ENCODE measurements around the gene PAM16. TPM values are rescaled to one million over a fixed set of nuclear protein-coding genes. Genes with fewer than 3 reads are reported as not detected.
A peak's percentile ranks its signal among the peaks of the same experiment; 100 is the strongest.

The PAM16 gene
- total and polyA plus RNA-seq, 2 of the 8 experiments (the other 6 are each of a cell fraction or from before 2014, with no cell fraction given): 78.3 to 198 TPM

DNA sequence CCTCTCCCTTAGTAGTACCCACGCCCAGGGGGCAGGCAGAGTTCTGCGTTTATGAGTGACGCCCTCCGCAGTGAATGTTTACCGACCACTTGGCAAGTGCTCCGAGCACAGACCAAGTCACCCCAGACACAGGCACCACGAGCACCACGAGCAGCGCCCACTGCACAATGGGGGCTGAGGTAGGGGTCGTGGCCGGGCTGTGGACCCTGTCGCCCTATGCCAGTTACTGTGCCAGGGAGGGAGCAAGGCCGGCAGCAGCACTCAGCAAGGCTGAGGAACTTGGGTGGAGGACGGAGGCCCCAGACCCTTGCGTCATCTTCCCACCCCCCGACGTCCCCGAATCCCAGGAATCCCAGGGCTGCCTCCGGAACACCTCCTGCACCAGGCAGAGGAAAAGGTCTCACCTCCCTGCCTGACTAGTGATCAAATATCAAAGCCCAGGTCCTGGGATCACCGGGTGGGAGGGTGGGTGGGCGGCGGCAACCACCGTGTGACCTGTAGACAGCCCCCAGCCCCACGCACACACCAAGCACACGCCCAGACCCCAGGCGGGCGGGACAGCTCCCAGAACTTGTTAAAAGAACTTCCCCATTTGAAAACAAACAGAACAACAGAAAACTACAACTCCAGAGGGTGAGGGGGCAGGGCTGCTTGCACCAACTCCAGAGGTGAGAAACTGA is 25.9 kb upstream of the PAM16 start:
- 68% methylated on average over 17 of the region's 27 CpGs; no CpG with 5 or more reads in 1 of the 2 experiments for WGBS, 2 experiments (ENCODE audit: extremely low coverage in 1 of 2, insufficient coverage in 1 of 2, insufficient read length in 1 of 2, insufficient replicate concordance in 2 of 2, low coverage in 1 of 2, low lambda C conversion rate in 2 of 2, missing lambda C conversion rate in 1 of 2)
- Histone ChIP-seq H3K56ac (replicated peaks; ENCODE audit: insufficient read length, low read depth, low read length) (peak overlapping the region; percentile 19), H2BK120ac (replicated peaks; ENCODE audit: low read depth, low read length) (peak overlapping the region; percentile 81), H3K27ac (ENCODE audit: low read depth, low read length) (no peak overlapping the region), H2BK15ac (ENCODE audit: low read length) (peak overlapping the region; percentile 12; the same call in 1 of the 2 replicates), H3K18ac (ENCODE audit: extremely low read depth, low read length) (peak overlapping the region; percentile 78), H4K5ac (ENCODE audit: insufficient read length, low read depth, low read length) (no peak overlapping the region), H2BK12ac (ENCODE audit: low read depth, low read length) (peak overlapping the region; percentile 95; the same call in 1 of the 2 replicates), H4K20me1 (replicated peaks in 1 of 2; ENCODE audit: control insufficient read depth in 1 of 2, insufficient read depth in 2 of 2, low read length in 2 of 2) (peaks cover 6 to 27% of the 10 kb centered on the region in 2 experiments), H3K4ac (replicated peaks; ENCODE audit: insufficient read length, low read depth, low read length) (peak overlapping the region; percentile 95), H4K8ac (ENCODE audit: extremely low read depth, insufficient read depth, low read length) (peak overlapping the region; percentile 74), H3K36me3 (ENCODE audit: control insufficient read depth in 2 of 4, insufficient read depth in 4 of 4, low read length in 3 of 4) (peaks cover 0 to 12% (median 0%) of the 10 kb centered on the region in 4 experiments; a peak in 3 of 8 replicates), H3K23me2 (ENCODE audit: low read depth, low read length) (peaks cover 5% of the 10 kb centered on the region; the same call in 1 of the 2 replicates), H2BK5ac (ENCODE audit: low read depth, low read length) (peak overlapping the region; percentile 83), H3K27me3 (replicated peaks in 1 of 4; ENCODE audit: control insufficient read depth in 3 of 4, extremely low read depth in 1 of 4, insufficient read depth in 3 of 4, low read length in 3 of 4) (peaks cover 0 to 1% (median 0%) of the 10 kb centered on the region in 4 experiments; a peak in 1 of 7 replicates), H2AK5ac (ENCODE audit: low read depth, low read length) (0 out of 2 replicates have a peak overlapping the region, but pooled peaks have one; percentile 82), H3K4me1 (replicated peaks in 1 of 4; ENCODE audit: control insufficient read depth in 3 of 4, insufficient read depth in 4 of 4, low read length in 3 of 4) (peaks cover 4 to 64% (median 55%) of the 10 kb centered on the region in 4 experiments), H3K79me2 (ENCODE audit: control insufficient read depth in 1 of 2, insufficient read depth in 2 of 2, low read length in 2 of 2) (peaks cover 0 to 11% of the 10 kb centered on the region in 2 experiments; a peak in 1 of 4 replicates), H3K79me1 (ENCODE audit: low read depth, low read length) (peaks cover 6% of the 10 kb centered on the region), H3K4me2 (ENCODE audit: insufficient read depth in 1 of 2, low read depth in 2 of 2, low read length in 2 of 2) (peak overlapping the region; percentile 12 to 36; a peak in 3 of 4 replicates), H2BK20ac (ENCODE audit: low read length) (no peak overlapping the region), H3K23ac (ENCODE audit: insufficient read length) (no peak overlapping the region), H3K14ac (ENCODE audit: insufficient read length) (no peak overlapping the region), H3K9me3 (ENCODE audit: insufficient read depth in 2 of 2, low read depth in 1 of 2, low read length in 1 of 2) (no peaks in the 10 kb centered on the region), H3K4me3 (ENCODE audit: extremely low read depth in 1 of 4, insufficient read depth in 2 of 4, low read depth in 3 of 4, low read length in 4 of 4) (no peak overlapping the region), H4K91ac (replicated peaks; ENCODE audit: insufficient read length, low read length) (peak overlapping the region; percentile 78), H3K9ac (replicated peaks in 1 of 4; ENCODE audit: extremely low read depth in 1 of 4, low read depth in 3 of 4, low read length in 3 of 4) (no peak overlapping the region; a peak in 1 of 7 replicates), H2AFZ (ENCODE audit: low read length) (no peak overlapping the region)
- DNase-seq (ENCODE audit: low read depth in 1 of 2, low spot score in 2 of 2) (no peak), FAIRE-seq (no peak)
- POLR2A ChIA-PET (ENCODE audit: partially characterized antibody): interaction anchor here (1.4 to 11.7 kb wide), 7 partner anchors 8 to 31 kb away, joined by 4 to 223 read pairs (median 12); partner anchors contain the start of gene PAM16
- CTCF ChIA-PET (ENCODE audit: partially characterized antibody): interaction anchor here (0.7 to 24.8 kb wide), 17 partner anchors 7 to 394 kb away, joined by 3 to 659 read pairs (median 4); no protein-coding TSS in a partner anchor
- TF ChIP-seq, protein P1, sequence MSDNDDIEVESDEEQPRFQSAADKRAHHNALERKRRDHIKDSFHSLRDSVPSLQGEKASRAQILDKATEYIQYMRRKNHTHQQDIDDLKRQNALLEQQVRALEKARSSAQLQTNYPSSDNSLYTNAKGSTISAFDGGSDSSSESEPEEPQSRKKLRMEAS (IDR thresholded peaks at IDR 0.05): no peak
- TF ChIP-seq SIRT6 (IDR thresholded peaks at IDR 0.05; ENCODE audit: low read length) (no peak), CEBPB (IDR thresholded peaks at IDR 0.05; ENCODE audit: low read depth, low read length) (peak; percentile 63; the same call in 1 of the 2 replicates)
- TF ChIP-seq, protein P2, sequence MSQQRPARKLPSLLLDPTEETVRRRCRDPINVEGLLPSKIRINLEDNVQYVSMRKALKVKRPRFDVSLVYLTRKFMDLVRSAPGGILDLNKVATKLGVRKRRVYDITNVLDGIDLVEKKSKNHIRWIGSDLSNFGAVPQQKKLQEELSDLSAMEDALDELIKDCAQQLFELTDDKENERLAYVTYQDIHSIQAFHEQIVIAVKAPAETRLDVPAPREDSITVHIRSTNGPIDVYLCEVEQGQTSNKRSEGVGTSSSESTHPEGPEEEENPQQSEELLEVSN (IDR thresholded peaks at IDR 0.05): no peak
- TF ChIP-seq, protein P3, sequence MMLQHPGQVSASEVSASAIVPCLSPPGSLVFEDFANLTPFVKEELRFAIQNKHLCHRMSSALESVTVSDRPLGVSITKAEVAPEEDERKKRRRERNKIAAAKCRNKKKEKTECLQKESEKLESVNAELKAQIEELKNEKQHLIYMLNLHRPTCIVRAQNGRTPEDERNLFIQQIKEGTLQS (IDR thresholded peaks at IDR 0.05; ENCODE audit: insufficient read depth, low read depth, low read length): no peak
